Thoracic aorta (tissue), 2 donors: Measurements from ENCODE around the gene CENPC. TPM values are rescaled to one million over a fixed set of nuclear protein-coding genes. Genes with fewer than 3 reads are reported as not detected.

ENCODE experiments used
- ATAC-seq: fragments of 150-250 bp; one replicate; pipeline ENCODE4 v1.8.0; 2017; ENCODE audit warnings: low read depth; ENCODE audit not compliant: insufficient number of reproducible peaks, low FRiP score
- DNase-seq: peaks from one replicate; pipeline ENCODE4 v3.0.0-alpha.2; 2020; ENCODE audit warnings: low spot score
- H3K27ac ChIP-seq, 2 donors: fragments of 200-600 bp; sonication (generic); 1 replicate in 1 of 2; 2 replicates in 1 of 2; pipeline ENCODE4 v1.5.1; 2016; ENCODE audit warnings: mild to moderate bottlenecking in 2 of 2, moderate library complexity in 2 of 2
- H3K27me3 ChIP-seq: fragments of 200-600 bp; sonication (generic); replicated peaks from 2 replicates; pipeline ENCODE4 v1.6.0; 2016; ENCODE audit warnings: mild to moderate bottlenecking; ENCODE audit not compliant: insufficient read depth
- H3K36me3 ChIP-seq: fragments of 200-600 bp; sonication (generic); one replicate; pipeline ENCODE4 v1.5.1; 2016
- H3K4me1 ChIP-seq, 2 donors: fragments of 200-600 bp; sonication (generic); 1 replicate in 1 of 2; 2 replicates in 1 of 2; pipeline versions ENCODE4 v1.5.1 to v1.6.0; 2016; ENCODE audit warnings: low read depth in 2 of 2, mild to moderate bottlenecking in 1 of 2; ENCODE audit not compliant: control insufficient read depth in 1 of 2
- H3K4me3 ChIP-seq: fragments of 200-600 bp; sonication (generic); 2 replicates; pipeline ENCODE4 v1.5.1; 2016; ENCODE audit warnings: mild to moderate bottlenecking
- H3K9me3 ChIP-seq: fragments of 200-600 bp; sonication (generic); 2 replicates; pipeline ENCODE4 v1.5.1; 2016
- total RNA-seq, 2 donors: library from RNA; depleted of rRNA; stranded (reverse); fragments of >200 nt; gene quantifications; one replicate each; pipeline versions ENCODE4 v1.1.0 to v1.2.3, GENCODE V29; 2016
- TF ChIP-seq, protein P1 (sequence below): fragments of 200-600 bp; sonication (generic); IDR thresholded peaks from one replicate; pipeline ENCODE4 v1.5.1; 2019; ENCODE audit warnings: antibody characterized with exemption

The CENPC gene
- total RNA-seq, 2 donors from 2014 or later, result 25.3 to 38.8 TPM

- ATAC-seq (no peak), DNase-seq (no peak)
- Histone ChIP-seq H3K4me3 (no peak overlapping the region), H3K27me3 (no peaks in the 10 kb centered on the region), H3K9me3 (no peaks in the 10 kb centered on the region), H3K36me3 (peaks cover 6% of the 10 kb centered on the region), H3K4me1 (peaks cover 2 to 4% of the 10 kb centered on the region in 2 donors), H3K27ac (no peak overlapping the region)
- TF ChIP-seq, protein P1, sequence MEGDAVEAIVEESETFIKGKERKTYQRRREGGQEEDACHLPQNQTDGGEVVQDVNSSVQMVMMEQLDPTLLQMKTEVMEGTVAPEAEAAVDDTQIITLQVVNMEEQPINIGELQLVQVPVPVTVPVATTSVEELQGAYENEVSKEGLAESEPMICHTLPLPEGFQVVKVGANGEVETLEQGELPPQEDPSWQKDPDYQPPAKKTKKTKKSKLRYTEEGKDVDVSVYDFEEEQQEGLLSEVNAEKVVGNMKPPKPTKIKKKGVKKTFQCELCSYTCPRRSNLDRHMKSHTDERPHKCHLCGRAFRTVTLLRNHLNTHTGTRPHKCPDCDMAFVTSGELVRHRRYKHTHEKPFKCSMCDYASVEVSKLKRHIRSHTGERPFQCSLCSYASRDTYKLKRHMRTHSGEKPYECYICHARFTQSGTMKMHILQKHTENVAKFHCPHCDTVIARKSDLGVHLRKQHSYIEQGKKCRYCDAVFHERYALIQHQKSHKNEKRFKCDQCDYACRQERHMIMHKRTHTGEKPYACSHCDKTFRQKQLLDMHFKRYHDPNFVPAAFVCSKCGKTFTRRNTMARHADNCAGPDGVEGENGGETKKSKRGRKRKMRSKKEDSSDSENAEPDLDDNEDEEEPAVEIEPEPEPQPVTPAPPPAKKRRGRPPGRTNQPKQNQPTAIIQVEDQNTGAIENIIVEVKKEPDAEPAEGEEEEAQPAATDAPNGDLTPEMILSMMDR, result no peak
Measured at GRCh38 chr4:67500373-67500772, 44.9 kb downstream of the CENPC start.

- no peak for DNase-seq
- Histone ChIP-seq H3K4me3 (no peak overlapping the region), H3K4me1 (peaks cover 2 to 4% of the 10 kb centered on the region in 2 donors), H3K36me3 (peaks cover under 1% of the 10 kb centered on the region), H3K27ac (peak overlapping the region in 1 of 2 donors; percentile 3), H3K9me3 (no peaks in the 10 kb centered on the region), H3K27me3 (no peaks in the 10 kb centered on the region)
- ATAC-seq, result no peak
- TF ChIP-seq, protein P1, result no peak
Measured at GRCh38 chr4:67499799-67500198, 45.5 kb downstream of the CENPC start.

DNA sequence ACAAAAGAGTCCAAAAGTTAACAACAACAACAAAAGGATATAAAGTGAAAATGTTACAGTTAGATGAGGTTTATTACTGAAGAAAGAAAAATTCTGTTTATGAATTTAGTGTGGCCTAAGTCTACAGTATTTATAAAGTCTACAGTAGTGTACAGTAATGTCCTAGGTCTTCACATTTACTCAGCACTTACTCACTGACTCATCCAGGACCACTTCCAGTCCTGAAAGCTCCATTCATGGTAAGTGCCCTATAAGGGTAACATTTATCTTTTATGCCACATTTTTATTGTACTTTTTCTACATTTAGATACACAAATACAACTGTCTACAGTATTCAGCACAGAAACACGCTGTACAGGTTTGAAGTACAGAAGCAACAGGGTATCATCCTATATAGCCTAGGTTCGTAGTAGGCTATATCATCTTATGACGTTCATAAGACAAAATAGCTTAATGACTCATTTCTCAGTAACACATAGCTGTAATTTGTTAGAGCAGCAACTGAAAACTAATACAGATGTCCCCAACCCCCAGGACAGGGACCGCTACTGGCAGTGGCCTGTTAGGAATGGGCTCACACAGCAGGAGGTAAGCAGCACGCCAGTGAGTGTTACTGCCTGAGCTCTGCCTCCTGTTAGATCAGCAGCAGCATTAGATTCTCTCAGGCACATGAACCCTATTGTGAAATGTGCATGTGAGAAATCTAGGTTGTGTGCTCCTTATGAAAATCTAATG, 61.3 kb downstream of the CENPC start:
- Histone ChIP-seq H3K36me3 (peaks cover 7% of the 10 kb centered on the region), H3K27ac (no peak overlapping the region), H3K27me3 (no peaks in the 10 kb centered on the region), H3K4me1 (no peaks in the 10 kb centered on the region), H3K4me3 (no peak overlapping the region), H3K9me3 (no peaks in the 10 kb centered on the region)
- ATAC-seq (no peak), DNase-seq (no peak)
- TF ChIP-seq, protein P1, result no peak

DNA sequence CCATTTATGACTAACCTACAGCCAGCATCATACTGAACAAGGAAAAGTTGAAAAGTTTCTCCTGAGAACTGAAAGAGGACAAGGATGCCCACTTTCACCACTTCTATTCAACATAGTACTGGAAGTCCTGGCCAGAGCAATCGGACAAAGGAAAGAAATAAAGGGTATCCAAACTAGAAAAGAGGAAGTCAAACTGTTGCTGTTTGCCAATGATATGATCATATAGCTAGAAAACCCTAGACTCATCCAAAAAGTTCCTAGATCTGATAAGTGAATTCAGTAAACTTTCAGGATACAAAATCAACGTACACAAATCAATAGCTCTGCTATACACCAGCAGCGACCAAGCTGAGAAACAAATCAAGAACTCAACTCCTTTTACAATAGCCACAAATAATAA, 64.5 kb downstream of the CENPC start:
- DNase-seq (no peak), ATAC-seq (no peak)
- Histone ChIP-seq H3K4me1 (no peaks in the 10 kb centered on the region), H3K36me3 (peaks cover 20% of the 10 kb centered on the region), H3K27me3 (no peaks in the 10 kb centered on the region), H3K4me3 (no peak overlapping the region), H3K9me3 (no peaks in the 10 kb centered on the region), H3K27ac (no peak overlapping the region)
- TF ChIP-seq, protein P1, result no peak

DNA sequence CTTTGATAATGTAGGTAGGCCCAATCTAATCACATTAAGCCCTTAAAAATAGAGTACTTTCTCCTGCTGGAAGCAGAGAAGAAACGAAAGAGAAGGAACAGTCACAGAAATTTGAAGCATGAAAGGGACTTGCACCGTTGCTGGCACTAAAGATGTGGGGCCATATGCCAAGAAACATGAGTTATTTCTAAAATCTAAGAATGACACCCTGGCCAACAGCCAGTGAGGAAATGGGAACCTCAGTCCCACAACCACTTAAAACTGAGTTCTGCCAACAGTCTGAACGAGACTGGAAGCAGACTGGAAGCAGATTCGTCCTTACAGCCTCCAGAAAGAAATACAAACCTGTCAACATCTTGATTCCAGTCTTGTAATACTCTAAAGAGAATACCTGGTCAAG, 70.1 kb downstream of the CENPC start:
- no peaks in the 10 kb centered on the region for H3K27me3 ChIP-seq
- ATAC-seq (no peak), DNase-seq (no peak)
- H3K36me3 ChIP-seq, result peaks cover 28% of the 10 kb centered on the region
- peaks cover 0 to 3% of the 10 kb centered on the region in 2 donors for H3K4me1 ChIP-seq
- no peaks in the 10 kb centered on the region for H3K9me3 ChIP-seq
- TF ChIP-seq, protein P1, result no peak
- no peak overlapping the region for H3K4me3 ChIP-seq
- no peak overlapping the region for H3K27ac ChIP-seq
